ENCODE results near the gene SLC25A25. TPM values are rescaled to one million over a fixed set of nuclear protein-coding genes. Genes with fewer than 3 reads are reported as not detected.
A peak's percentile ranks its signal among the peaks of the same experiment; 100 is the strongest.
"Not testable (repeated sequence)": the region's sequence is repeated elsewhere in the genome, so short reads cannot be mapped to it uniquely, and the experiment has no call there.

Gene SLC25A25
- 10 to 100 TPM; 30.1 to 33.9 TPM for total RNA-seq

DNA sequence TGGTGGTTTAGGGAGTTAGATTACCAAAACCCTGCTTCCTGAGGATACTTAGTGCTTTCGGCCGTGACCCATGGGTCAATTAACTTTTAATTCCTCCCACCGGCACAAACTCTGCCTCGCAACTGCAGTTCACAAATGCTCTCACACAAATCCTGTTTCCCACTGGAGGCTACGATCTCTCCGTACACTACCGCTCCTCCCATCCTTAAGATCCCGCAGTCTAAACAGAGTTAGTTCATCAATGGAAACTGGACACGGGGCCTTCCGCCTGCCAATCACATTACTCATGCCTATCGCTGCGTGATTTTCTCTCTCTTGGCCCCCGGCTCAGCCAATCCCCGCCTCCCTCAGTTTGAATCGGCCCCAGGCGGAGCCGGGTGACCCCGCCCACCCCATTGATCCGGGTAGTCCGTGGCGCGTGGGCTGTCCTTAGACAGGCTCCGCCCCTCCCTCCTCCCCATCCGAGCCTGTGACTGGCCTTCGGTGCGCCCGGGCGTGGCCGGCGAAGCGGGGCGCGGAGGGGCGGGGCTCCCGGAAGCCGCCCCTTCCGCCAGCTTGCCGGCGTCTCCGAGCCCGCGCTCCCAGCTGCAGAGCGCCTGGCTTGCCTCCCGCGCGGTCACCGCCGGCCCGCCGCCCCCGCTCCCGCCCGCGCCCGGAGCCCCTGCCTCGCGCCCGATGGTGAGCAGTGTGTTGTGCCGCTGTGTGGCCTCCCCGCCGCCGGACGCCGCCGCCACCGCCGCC is at the start of gene SLC25A25:
Gene SLC25A25, plus strand, starts transcription at position 588 of the 741 bp plus-strand sequence. Its CDS starts 88 bp downstream, at position 676.
- TF ChIP-seq, protein P1, sequence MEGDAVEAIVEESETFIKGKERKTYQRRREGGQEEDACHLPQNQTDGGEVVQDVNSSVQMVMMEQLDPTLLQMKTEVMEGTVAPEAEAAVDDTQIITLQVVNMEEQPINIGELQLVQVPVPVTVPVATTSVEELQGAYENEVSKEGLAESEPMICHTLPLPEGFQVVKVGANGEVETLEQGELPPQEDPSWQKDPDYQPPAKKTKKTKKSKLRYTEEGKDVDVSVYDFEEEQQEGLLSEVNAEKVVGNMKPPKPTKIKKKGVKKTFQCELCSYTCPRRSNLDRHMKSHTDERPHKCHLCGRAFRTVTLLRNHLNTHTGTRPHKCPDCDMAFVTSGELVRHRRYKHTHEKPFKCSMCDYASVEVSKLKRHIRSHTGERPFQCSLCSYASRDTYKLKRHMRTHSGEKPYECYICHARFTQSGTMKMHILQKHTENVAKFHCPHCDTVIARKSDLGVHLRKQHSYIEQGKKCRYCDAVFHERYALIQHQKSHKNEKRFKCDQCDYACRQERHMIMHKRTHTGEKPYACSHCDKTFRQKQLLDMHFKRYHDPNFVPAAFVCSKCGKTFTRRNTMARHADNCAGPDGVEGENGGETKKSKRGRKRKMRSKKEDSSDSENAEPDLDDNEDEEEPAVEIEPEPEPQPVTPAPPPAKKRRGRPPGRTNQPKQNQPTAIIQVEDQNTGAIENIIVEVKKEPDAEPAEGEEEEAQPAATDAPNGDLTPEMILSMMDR (IDR thresholded peaks at IDR 0.05), result no peak
- H3K36me3 ChIP-seq, result peaks cover 2% of the 10 kb centered on the region
- H3K27me3 ChIP-seq (replicated peaks; ENCODE audit: insufficient read depth), result no peaks in the 10 kb centered on the region
- no peaks in the 10 kb centered on the region for H3K9me3 ChIP-seq
- peak within 1 kb of the TSS; percentile 95 to 99 for H3K27ac ChIP-seq
- H3K4me3 ChIP-seq, result peak within 1 kb of the TSS; percentile 95
- DNase-seq (ENCODE audit: low spot score) (peak; percentile 99), ATAC-seq (ENCODE audit: insufficient number of reproducible peaks, low FRiP score, low read depth) (peak; percentile 83)
- H3K4me1 ChIP-seq (ENCODE audit: control insufficient read depth in 1 of 2, low read depth in 2 of 2), result peaks cover 31 to 53% of the 10 kb centered on the region in 2 donors

GRCh38 chr9:128020692-128021091 is 47.3 kb upstream of the SLC25A25 start:
- H3K4me3 ChIP-seq, result no peak overlapping the region
- no peaks in the 10 kb centered on the region for H3K4me1 ChIP-seq (ENCODE audit: control insufficient read depth in 1 of 2, low read depth in 2 of 2)
- ATAC-seq (ENCODE audit: insufficient number of reproducible peaks, low FRiP score, low read depth), result no peak
- no peak overlapping the region for H3K27ac ChIP-seq
- H3K27me3 ChIP-seq (replicated peaks; ENCODE audit: insufficient read depth), result no peaks in the 10 kb centered on the region
- H3K36me3 ChIP-seq, result no peaks in the 10 kb centered on the region
- no peaks in the 10 kb centered on the region for H3K9me3 ChIP-seq
- no peak for DNase-seq (ENCODE audit: low spot score)
- TF ChIP-seq, protein P1 (IDR thresholded peaks at IDR 0.05), result no peak

- Histone ChIP-seq H3K27ac (no peak overlapping the region), H3K9me3 (no peaks in the 10 kb centered on the region), H3K4me3 (no peak overlapping the region), H3K36me3 (no peaks in the 10 kb centered on the region), H3K27me3 (replicated peaks; ENCODE audit: insufficient read depth) (no peaks in the 10 kb centered on the region), H3K4me1 (ENCODE audit: control insufficient read depth in 1 of 2, low read depth in 2 of 2) (no peaks in the 10 kb centered on the region)
- no peak for DNase-seq (ENCODE audit: low spot score)
- TF ChIP-seq, protein P1 (IDR thresholded peaks at IDR 0.05), result no peak
- ATAC-seq (ENCODE audit: insufficient number of reproducible peaks, low FRiP score, low read depth), result no peak
These were observed 46.9 kb upstream of the SLC25A25 start for GRCh38 chr9:128021098-128021497.

DNA sequence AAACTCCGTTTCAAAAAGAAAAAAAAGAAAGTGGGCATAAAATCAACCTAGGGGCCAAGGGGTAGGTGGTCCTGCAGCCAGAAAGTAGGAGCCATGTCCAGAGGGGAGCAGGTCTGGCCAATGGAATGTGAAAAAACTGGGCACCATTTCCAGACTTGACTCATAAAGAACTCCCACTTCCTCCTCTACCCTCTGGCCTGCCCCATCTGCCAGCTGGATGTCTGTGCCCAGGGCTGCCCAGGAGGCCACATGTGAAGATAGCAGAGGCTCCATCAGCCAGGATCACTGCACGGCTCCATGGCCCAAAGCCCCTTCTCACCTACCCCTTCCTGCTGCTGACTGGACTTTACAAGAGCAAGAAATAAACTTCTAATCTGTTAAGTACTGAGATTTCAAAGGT is 45.1 kb upstream of the SLC25A25 start:
- Histone ChIP-seq H3K4me1 (ENCODE audit: control insufficient read depth in 1 of 2, low read depth in 2 of 2) (no peaks in the 10 kb centered on the region), H3K27ac (no peak overlapping the region), H3K27me3 (replicated peaks; ENCODE audit: insufficient read depth) (no peaks in the 10 kb centered on the region), H3K9me3 (no peaks in the 10 kb centered on the region), H3K4me3 (no peak overlapping the region), H3K36me3 (no peaks in the 10 kb centered on the region)
- ATAC-seq (ENCODE audit: insufficient number of reproducible peaks, low FRiP score, low read depth) (no peak), DNase-seq (ENCODE audit: low spot score) (no peak)
- TF ChIP-seq, protein P1 (IDR thresholded peaks at IDR 0.05), result no peak

DNA sequence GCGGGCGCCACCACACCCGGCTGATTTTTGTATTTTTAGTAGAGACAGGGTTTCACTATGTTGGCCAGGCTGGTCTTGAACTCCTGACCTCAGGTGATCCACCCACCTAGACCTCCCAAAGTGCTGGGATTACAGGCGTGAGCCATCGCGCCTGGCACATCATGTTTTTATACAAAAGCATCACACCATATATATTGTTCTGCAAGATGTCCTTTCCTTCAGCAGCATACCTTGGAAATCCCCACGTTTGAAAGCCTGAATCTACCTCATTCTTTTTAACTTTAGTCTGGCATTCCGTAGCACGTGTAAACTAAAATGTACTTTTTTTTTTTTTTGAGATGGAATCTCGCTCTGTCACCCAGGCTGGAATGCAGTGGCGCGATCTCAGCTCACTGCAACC is 44.4 kb upstream of the SLC25A25 start:
- not testable (repeated sequence) for H3K4me1 ChIP-seq (ENCODE audit: control insufficient read depth in 1 of 2, low read depth in 2 of 2); H3K27ac ChIP-seq; DNase-seq (ENCODE audit: low spot score); H3K36me3 ChIP-seq; ATAC-seq (ENCODE audit: insufficient number of reproducible peaks, low FRiP score, low read depth); H3K9me3 ChIP-seq; H3K27me3 ChIP-seq (replicated peaks; ENCODE audit: insufficient read depth); H3K4me3 ChIP-seq
